Thoracic aorta (tissue), 2 donors: Measurements from ENCODE around the gene GSTCD. TPM values are rescaled to one million over a fixed set of nuclear protein-coding genes. Genes with fewer than 3 reads are reported as not detected.
"Not testable (repeated sequence)": the region's sequence is repeated elsewhere in the genome, so short reads cannot be mapped to it uniquely, and the experiment has no call there.

Source experiments
- ATAC-seq: fragments of 150-250 bp; one replicate; pipeline ENCODE4 v1.8.0; 2017; ENCODE audit warnings: low read depth; ENCODE audit not compliant: insufficient number of reproducible peaks, low FRiP score
- DNase-seq: peaks from one replicate; pipeline ENCODE4 v3.0.0-alpha.2; 2020; ENCODE audit warnings: low spot score
- H3K27ac ChIP-seq, 2 donors: fragments of 200-600 bp; sonication (generic); 1 replicate in 1 of 2; 2 replicates in 1 of 2; pipeline ENCODE4 v1.5.1; 2016; ENCODE audit warnings: mild to moderate bottlenecking in 2 of 2, moderate library complexity in 2 of 2
- H3K27me3 ChIP-seq: fragments of 200-600 bp; sonication (generic); replicated peaks from 2 replicates; pipeline ENCODE4 v1.6.0; 2016; ENCODE audit warnings: mild to moderate bottlenecking; ENCODE audit not compliant: insufficient read depth
- H3K36me3 ChIP-seq: fragments of 200-600 bp; sonication (generic); one replicate; pipeline ENCODE4 v1.5.1; 2016
- H3K4me1 ChIP-seq, 2 donors: fragments of 200-600 bp; sonication (generic); 1 replicate in 1 of 2; 2 replicates in 1 of 2; pipeline versions ENCODE4 v1.5.1 to v1.6.0; 2016; ENCODE audit warnings: low read depth in 2 of 2, mild to moderate bottlenecking in 1 of 2; ENCODE audit not compliant: control insufficient read depth in 1 of 2
- H3K4me3 ChIP-seq: fragments of 200-600 bp; sonication (generic); 2 replicates; pipeline ENCODE4 v1.5.1; 2016; ENCODE audit warnings: mild to moderate bottlenecking
- H3K9me3 ChIP-seq: fragments of 200-600 bp; sonication (generic); 2 replicates; pipeline ENCODE4 v1.5.1; 2016
- total RNA-seq, 2 donors: library from RNA; depleted of rRNA; stranded (reverse); fragments of >200 nt; gene quantifications; one replicate each; pipeline versions ENCODE4 v1.1.0 to v1.2.3, GENCODE V29; 2016
- TF ChIP-seq, protein P1 (sequence below): fragments of 200-600 bp; sonication (generic); IDR thresholded peaks from one replicate; pipeline ENCODE4 v1.5.1; 2019; ENCODE audit warnings: antibody characterized with exemption

GSTCD gene
- total RNA-seq, 2 donors from 2014 or later = 6.6 to 6.9 TPM

DNA sequence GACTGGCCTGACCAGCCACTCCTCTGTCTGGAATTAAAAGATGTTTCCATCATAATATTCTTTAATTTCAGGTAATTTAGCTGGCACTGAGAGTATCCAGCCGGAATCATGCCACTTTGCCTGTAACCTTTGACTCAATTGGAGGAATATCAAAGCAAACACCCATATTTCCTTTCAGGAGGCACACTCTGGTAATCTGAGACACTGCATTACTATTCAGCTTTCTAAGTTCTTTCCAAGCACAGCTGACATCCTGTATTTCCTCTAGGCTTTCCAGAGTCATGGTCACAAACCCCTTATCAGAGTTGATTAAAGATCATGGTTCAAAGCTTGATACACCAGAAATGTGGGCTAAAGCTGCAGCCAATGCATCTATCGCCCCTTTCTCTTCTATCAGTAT is 29.4 kb upstream of the GSTCD start:
- H3K9me3 ChIP-seq = no peaks in the 10 kb centered on the region
- peaks cover 8% of the 10 kb centered on the region for H3K36me3 ChIP-seq
- no peaks in the 10 kb centered on the region for H3K27me3 ChIP-seq
- H3K4me3 ChIP-seq = no peak overlapping the region
- H3K4me1 ChIP-seq = no peaks in the 10 kb centered on the region
- H3K27ac ChIP-seq = no peak overlapping the region
- TF ChIP-seq, protein P1, sequence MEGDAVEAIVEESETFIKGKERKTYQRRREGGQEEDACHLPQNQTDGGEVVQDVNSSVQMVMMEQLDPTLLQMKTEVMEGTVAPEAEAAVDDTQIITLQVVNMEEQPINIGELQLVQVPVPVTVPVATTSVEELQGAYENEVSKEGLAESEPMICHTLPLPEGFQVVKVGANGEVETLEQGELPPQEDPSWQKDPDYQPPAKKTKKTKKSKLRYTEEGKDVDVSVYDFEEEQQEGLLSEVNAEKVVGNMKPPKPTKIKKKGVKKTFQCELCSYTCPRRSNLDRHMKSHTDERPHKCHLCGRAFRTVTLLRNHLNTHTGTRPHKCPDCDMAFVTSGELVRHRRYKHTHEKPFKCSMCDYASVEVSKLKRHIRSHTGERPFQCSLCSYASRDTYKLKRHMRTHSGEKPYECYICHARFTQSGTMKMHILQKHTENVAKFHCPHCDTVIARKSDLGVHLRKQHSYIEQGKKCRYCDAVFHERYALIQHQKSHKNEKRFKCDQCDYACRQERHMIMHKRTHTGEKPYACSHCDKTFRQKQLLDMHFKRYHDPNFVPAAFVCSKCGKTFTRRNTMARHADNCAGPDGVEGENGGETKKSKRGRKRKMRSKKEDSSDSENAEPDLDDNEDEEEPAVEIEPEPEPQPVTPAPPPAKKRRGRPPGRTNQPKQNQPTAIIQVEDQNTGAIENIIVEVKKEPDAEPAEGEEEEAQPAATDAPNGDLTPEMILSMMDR = no peak
- no peak for ATAC-seq
- no peak for DNase-seq

DNA sequence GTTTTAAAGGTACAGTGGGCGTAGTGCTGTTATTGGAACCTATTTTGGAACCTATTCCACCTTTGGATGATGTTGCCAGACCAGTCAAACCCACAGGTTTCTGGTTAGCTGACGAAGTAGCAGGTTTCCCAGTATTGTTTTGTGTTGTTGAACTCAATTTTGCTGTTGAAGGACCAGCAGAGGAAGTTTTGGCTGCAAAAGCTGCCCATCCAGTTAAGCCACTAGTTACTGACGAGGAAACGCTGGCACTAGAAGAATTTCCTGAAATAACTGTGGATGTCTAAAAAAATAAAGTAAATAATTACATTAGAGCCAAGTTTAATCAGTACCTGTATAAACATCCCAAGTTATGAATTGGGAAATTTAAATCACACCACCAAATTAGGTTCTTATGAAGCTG is 25.5 kb upstream of the GSTCD start:
- Histone ChIP-seq H3K27me3 (no peaks in the 10 kb centered on the region), H3K4me3 (no peak overlapping the region), H3K9me3 (no peaks in the 10 kb centered on the region), H3K27ac (no peak overlapping the region), H3K4me1 (no peaks in the 10 kb centered on the region), H3K36me3 (peaks cover 17% of the 10 kb centered on the region)
- DNase-seq (no peak), ATAC-seq (no peak)
- TF ChIP-seq, protein P1 = no peak

DNA sequence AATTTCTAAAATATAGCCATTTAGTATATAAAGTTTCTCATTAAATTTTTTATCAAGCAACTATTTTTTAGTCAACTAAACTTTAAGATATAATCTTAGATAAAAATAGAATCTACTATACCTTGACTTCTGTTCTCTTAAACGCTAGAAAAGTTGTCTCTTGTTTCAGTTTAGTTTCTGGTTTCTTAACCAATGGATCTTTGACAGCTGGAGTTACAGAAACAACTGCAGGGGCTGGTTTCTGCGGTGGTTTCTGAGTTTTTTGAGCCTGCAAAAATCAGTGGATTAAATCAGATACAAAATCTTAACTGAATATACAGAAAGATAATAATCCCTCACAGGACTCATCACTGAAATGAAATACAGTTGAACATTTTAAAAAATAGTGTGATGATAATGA is 22.0 kb upstream of the GSTCD start:
- Histone ChIP-seq H3K36me3 (peaks cover 29% of the 10 kb centered on the region), H3K4me3 (no peak overlapping the region), H3K4me1 (no peaks in the 10 kb centered on the region), H3K27ac (no peak overlapping the region), H3K27me3 (no peaks in the 10 kb centered on the region), H3K9me3 (no peaks in the 10 kb centered on the region)
- no peak for DNase-seq
- ATAC-seq = no peak
- TF ChIP-seq, protein P1 = no peak

DNA sequence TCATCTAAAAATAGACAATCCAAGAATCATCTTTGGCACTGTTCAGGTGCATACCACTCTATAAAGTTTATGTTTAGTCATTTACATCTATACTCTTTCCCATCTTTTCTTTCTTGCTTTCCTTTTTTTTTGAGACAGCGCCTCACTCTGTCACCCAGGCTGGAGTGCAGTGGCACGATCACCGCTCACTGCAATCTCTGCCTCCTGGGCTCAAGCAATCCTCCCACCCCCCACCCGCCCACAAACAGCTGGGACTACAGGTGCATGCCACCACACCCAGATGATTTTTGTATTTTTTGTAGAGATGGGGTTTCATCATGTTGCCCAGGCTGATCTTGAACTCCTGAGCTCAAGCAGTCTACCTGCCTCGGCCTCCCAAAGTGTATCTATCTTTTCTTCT is 13.8 kb upstream of the GSTCD start:
- not testable (repeated sequence) for ATAC-seq, H3K4me3 ChIP-seq, H3K27ac ChIP-seq, H3K27me3 ChIP-seq, H3K9me3 ChIP-seq, H3K4me1 ChIP-seq, DNase-seq
- peaks cover 18% of the 10 kb centered on the region for H3K36me3 ChIP-seq

DNA sequence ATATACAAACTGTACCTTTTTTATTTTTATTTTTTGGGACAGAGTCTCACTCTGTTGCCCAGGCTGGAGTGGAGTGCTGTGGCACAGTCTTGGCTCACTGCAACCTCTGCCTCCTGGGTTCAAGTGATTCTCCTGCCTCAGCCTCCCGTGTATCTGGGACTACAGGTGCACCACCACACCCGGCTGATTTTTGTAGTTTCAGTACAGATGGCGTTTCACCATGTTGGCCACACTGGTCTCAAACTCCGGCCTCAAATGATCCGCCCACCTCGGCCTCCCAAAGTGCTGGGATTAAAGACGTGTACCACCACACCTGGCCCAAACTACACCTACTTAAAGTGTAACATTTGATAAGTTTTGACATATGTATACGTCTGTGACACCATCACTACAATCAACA is 12.8 kb upstream of the GSTCD start:
- peaks cover 16% of the 10 kb centered on the region for H3K36me3 ChIP-seq
- ATAC-seq, DNase-seq, H3K27me3 ChIP-seq, H3K9me3 ChIP-seq, H3K4me3 ChIP-seq, H3K4me1 ChIP-seq, H3K27ac ChIP-seq: not testable (repeated sequence)

DNA sequence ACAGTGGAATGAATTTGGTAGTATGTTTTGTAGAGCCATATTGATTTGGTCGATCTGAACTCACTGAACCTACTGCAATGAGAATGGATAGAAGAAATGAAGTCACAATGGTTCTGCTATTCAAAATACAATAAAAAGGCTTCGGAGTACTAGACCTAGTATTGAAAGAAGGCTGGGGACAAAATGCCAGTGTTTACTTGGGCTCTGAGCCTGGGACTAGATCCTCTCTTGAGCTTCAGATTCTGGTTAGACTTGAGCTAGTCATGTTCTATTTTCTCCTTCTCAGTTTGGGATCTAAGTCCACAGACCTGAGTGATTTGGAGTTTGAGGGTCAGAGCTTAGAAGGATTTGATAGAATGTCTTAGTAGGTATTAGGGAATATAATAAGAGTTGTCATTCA is 10.0 kb upstream of the GSTCD start:
- ATAC-seq (no peak), DNase-seq (no peak)
- peaks cover 4% of the 10 kb centered on the region for H3K36me3 ChIP-seq

More for the DNA sequence above, 10.0 kb upstream of the GSTCD start:
- Histone ChIP-seq H3K4me1 (no peaks in the 10 kb centered on the region), H3K27me3 (no peaks in the 10 kb centered on the region), H3K27ac (no peak overlapping the region), H3K9me3 (no peaks in the 10 kb centered on the region), H3K4me3 (no peak overlapping the region)
- TF ChIP-seq, protein P1 = no peak
